Suprapubic skin (tissue), 3 donors: ENCODE measurements around the gene ZNF281.

Source experiments
- POLR2AphosphoS5 ChIP-seq, 3 donors: sonication (generic); formaldehyde crosslinking; IDR thresholded peaks; one replicate each; pipeline ENCODE4 v1.6.1; 2017; ENCODE audit warnings: antibody characterized with exemption in 3 of 3
- TF ChIP-seq, protein P1 (sequence below), 2 donors: fragments of 200-600 bp in 1 of 2; fragments of 450-650 bp in 1 of 2; sonication (generic) in 1 of 2; IDR thresholded peaks; one replicate each; pipeline ENCODE4 v1.5.1; 2016 to 2019; ENCODE audit warnings: antibody characterized with exemption in 2 of 2, mild to moderate bottlenecking in 1 of 2, moderate library complexity in 1 of 2

DNA sequence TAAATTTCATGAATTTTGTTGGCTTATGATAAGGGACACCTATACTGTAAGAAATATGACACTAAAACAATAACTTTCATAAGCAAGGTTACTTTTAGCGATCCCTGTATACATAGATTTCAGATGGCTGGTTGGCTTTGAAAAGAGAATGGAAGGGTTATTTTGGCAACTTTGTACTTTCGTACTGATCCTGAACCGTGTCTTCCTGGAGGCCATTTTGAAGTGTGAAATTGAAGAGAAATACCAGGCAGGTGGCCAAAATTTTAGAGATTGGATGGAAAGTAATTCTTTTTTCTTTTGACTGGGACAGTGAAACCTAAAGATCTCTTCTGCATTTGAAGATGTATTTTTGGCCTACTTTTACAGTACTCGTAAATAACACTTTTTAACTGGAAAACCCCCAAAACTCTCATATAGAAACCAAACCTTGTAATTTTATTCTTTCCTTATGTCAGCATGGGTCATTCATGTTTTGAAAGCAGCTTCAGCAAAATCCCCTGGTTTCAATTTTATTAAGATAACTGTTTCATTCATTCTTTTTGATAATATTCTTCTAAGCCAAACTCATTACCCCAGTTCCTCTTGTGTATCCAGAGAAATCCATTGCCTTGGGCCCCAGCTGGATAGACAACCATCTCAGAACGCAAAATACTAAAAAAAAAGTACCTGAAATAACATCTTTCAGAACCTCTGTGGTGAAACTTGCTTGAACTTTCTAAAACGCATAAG is 38.4 kb upstream of the ZNF281 start:
- no peak for TF ChIP-seq POLR2AphosphoS5 (IDR thresholded peaks at IDR 0.05)
- TF ChIP-seq, protein P1, sequence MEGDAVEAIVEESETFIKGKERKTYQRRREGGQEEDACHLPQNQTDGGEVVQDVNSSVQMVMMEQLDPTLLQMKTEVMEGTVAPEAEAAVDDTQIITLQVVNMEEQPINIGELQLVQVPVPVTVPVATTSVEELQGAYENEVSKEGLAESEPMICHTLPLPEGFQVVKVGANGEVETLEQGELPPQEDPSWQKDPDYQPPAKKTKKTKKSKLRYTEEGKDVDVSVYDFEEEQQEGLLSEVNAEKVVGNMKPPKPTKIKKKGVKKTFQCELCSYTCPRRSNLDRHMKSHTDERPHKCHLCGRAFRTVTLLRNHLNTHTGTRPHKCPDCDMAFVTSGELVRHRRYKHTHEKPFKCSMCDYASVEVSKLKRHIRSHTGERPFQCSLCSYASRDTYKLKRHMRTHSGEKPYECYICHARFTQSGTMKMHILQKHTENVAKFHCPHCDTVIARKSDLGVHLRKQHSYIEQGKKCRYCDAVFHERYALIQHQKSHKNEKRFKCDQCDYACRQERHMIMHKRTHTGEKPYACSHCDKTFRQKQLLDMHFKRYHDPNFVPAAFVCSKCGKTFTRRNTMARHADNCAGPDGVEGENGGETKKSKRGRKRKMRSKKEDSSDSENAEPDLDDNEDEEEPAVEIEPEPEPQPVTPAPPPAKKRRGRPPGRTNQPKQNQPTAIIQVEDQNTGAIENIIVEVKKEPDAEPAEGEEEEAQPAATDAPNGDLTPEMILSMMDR (IDR thresholded peaks at IDR 0.05): no peak
